Vagina (tissue), 2 donors: Measurements from ENCODE around the gene PSMA8.

Source experiments
- POLR2A ChIP-seq, 2 donors: fragments of 450-650 bp; IDR thresholded peaks; one replicate each; pipeline ENCODE4 v1.6.1; 2017; ENCODE audit warnings: antibody characterized with exemption in 2 of 2, mild to moderate bottlenecking in 2 of 2, moderate library complexity in 2 of 2
- POLR2AphosphoS5 ChIP-seq, 2 donors: sonication (generic); formaldehyde crosslinking; IDR thresholded peaks; one replicate each; pipeline ENCODE4 v1.9.0; 2017; ENCODE audit warnings: antibody characterized with exemption in 2 of 2, mild to moderate bottlenecking in 2 of 2, low read depth in 1 of 2; ENCODE audit not compliant: insufficient read depth in 1 of 2
- TF ChIP-seq, protein P1 (sequence below), 3 experiments: fragments of 450-650 bp in 2 of 3; fragments of 200-600 bp in 1 of 3; sonication (generic) in 1 of 3; IDR thresholded peaks; one replicate each; pipeline ENCODE4 v1.5.1; 2017 to 2019; ENCODE audit warnings: antibody characterized with exemption in 3 of 3, mild to moderate bottlenecking in 2 of 3, moderate library complexity in 2 of 3

DNA sequence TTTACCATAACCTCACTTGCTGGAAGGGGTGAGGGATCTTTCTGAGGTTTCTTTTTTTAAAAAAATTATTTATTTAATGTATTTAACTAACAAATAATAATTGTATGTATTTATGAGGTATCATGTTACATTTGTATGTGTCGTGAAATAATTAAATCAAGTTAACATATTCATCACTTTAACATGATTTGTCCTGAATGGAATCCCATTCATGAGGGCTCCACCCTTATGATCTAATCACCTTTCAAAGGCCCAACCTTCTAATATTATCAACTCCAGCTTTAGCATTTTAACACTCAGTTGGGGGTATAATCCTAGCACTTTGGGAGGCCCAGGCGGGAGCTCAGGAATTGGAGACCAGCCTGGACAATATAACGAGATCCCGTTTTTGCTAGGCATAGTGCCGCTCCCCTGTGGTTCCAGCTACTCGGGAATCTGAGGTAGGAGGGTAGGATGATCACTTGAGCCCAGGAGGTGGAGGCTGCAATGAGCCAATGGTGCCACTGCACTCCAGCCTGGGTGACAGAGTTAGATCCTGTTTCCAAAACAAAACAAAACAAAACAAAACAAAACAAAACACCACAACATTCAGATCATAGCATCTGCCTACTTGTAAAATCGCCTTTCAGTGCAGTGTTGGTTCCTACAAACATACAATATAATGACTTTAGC lies 91.5 kb downstream of the PSMA8 start:
- TF ChIP-seq, protein P1, sequence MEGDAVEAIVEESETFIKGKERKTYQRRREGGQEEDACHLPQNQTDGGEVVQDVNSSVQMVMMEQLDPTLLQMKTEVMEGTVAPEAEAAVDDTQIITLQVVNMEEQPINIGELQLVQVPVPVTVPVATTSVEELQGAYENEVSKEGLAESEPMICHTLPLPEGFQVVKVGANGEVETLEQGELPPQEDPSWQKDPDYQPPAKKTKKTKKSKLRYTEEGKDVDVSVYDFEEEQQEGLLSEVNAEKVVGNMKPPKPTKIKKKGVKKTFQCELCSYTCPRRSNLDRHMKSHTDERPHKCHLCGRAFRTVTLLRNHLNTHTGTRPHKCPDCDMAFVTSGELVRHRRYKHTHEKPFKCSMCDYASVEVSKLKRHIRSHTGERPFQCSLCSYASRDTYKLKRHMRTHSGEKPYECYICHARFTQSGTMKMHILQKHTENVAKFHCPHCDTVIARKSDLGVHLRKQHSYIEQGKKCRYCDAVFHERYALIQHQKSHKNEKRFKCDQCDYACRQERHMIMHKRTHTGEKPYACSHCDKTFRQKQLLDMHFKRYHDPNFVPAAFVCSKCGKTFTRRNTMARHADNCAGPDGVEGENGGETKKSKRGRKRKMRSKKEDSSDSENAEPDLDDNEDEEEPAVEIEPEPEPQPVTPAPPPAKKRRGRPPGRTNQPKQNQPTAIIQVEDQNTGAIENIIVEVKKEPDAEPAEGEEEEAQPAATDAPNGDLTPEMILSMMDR (IDR thresholded peaks at IDR 0.05), result no peak
- no peak for TF ChIP-seq POLR2A (IDR thresholded peaks at IDR 0.05)
- TF ChIP-seq POLR2AphosphoS5 (IDR thresholded peaks at IDR 0.05; ENCODE audit: insufficient read depth in 1 of 2, low read depth in 1 of 2), result no peak
